Gastrocnemius medialis (tissue), 4 donors: Measurements from ENCODE around the gene DENND1A.

Source experiments
- POLR2A ChIP-seq, 2 donors: fragments of 450-650 bp; IDR thresholded peaks; one replicate each; pipeline ENCODE4 v1.6.1; 2017; ENCODE audit warnings: antibody characterized with exemption in 2 of 2, mild to moderate bottlenecking in 2 of 2, moderate library complexity in 2 of 2
- TF ChIP-seq, protein P1 (sequence below), 5 experiments: fragments of 450-650 bp in 3 of 5; fragments of 200-600 bp in 2 of 5; sonication (generic) in 2 of 5; IDR thresholded peaks in 4 of 5; conservative IDR thresholded peaks in 1 of 5; 1 replicate in 4 of 5; 2 replicates in 1 of 5; pipeline ENCODE4 v1.5.1; 2016 to 2019; ENCODE audit warnings: antibody characterized with exemption in 5 of 5, mild to moderate bottlenecking in 3 of 5, moderate library complexity in 3 of 5

DNA sequence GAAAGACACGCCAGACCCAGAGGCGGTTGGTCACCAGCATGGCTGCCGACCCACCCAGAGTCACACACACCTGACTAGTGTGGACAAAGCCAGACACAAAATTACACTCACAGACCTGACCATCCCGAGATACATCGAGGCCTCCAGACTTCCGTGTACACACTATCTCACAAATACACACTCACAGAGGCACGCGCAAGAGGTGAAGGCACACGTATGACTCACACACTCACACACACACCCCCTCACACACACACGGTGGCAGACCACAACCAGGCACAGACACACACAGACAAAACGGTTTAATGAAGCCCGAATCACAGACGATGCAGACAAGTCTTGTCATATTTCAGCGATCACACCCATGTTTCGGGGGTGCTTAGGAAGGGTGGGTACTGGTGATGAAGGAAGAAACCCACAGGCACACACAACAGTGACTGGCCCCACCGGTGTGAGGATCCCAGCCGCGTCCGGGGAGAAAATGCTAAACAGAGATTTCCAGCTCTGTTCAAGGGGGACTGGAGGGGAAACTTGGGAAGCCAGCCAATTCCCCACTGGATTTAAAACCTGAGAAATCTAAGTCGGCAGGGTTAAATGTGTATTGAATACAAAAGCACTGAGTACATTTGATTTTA lies 522.6 kb downstream of the DENND1A start:
- TF ChIP-seq, protein P1, sequence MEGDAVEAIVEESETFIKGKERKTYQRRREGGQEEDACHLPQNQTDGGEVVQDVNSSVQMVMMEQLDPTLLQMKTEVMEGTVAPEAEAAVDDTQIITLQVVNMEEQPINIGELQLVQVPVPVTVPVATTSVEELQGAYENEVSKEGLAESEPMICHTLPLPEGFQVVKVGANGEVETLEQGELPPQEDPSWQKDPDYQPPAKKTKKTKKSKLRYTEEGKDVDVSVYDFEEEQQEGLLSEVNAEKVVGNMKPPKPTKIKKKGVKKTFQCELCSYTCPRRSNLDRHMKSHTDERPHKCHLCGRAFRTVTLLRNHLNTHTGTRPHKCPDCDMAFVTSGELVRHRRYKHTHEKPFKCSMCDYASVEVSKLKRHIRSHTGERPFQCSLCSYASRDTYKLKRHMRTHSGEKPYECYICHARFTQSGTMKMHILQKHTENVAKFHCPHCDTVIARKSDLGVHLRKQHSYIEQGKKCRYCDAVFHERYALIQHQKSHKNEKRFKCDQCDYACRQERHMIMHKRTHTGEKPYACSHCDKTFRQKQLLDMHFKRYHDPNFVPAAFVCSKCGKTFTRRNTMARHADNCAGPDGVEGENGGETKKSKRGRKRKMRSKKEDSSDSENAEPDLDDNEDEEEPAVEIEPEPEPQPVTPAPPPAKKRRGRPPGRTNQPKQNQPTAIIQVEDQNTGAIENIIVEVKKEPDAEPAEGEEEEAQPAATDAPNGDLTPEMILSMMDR (IDR thresholded peaks at IDR 0.05 in 4 of 5, conservative IDR thresholded peaks at IDR 0.05 in 1 of 5): no peak
- no peak for TF ChIP-seq POLR2A (IDR thresholded peaks at IDR 0.05)
